8988T (cell line): ENCODE measurements around the gene NTNG1.
"Not testable (repeated sequence)": the region's sequence is repeated elsewhere in the genome, so short reads cannot be mapped to it uniquely, and the experiment has no call there.

Experiments used
- DNase-seq: peaks from one replicate; pipeline ENCODE4 v3.0.0; 2011

The NTNG1 gene

DNA sequence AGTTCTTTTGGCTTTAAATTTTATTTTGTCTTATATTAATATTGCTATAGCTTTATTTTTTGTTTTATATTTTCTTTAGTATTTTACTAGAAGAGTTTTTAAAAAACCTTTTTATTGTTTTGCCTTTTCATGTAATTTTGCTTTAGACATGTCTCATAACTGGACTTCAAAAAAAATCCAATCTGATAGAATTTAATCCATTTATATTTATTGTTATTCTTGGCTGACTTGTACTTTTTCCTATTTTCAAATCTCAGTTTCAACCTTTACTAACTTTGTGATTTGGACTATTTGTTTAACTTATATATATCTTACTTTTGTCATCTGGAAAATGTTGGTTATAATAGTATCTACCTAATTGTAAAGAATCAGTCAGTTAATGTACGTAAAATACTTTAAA is 61.2 kb downstream of the NTNG1 start:
- no peak for DNase-seq

DNA sequence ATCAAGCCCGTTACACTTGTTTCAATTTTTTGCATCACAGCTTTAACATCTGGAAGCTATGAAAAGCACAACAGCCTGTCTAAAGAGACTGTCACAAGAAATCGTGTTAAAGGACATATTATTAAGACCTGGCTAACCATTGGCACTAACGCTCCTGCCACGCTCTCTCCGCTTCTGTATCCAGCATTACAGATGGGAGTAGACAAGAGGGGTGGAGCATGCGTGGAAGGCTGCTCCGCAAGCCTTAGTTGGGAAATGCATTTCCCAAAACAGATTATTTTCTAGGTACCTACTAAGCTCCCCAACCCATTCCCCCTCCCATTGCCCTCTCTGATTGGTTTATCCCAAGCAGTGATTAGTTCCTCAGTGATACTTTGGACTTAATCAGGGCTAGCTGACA is 72.4 kb downstream of the NTNG1 start:
- DNase-seq, result no peak

- no peak for DNase-seq
These were observed 79.2 kb downstream of the NTNG1 start for GRCh38 chr1:107220036-107220435.

DNA sequence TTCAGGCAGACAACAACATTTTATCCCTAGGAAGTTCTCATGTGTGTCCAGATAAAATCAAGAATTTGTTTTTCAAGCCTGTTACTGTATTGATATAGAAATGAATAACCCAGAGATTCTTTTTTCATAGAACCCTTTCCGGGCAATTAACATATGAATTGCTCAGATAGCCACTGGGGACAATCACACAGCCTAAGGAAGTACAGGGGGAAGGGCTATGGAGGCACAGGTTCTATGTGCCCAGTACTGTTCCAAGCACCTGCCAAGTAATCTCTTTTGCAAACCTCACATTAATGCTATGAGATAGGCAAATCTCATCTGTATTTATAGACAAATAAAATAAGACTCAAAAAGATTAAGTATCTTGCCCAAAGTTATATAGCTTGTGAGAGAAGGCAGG is 84.9 kb downstream of the NTNG1 start:
- no peak for DNase-seq

- DNase-seq, result no peak
These were observed 88.0 kb downstream of the NTNG1 start for GRCh38 chr1:107228704-107229371.

- no peak for DNase-seq
These were observed 88.9 kb downstream of the NTNG1 start for GRCh38 chr1:107229711-107230110.

GRCh38 chr1:107230121-107230520 is 89.3 kb downstream of the NTNG1 start:
- DNase-seq, result no peak

GRCh38 chr1:107231291-107231690 is 90.5 kb downstream of the NTNG1 start:
- no peak for DNase-seq

DNA sequence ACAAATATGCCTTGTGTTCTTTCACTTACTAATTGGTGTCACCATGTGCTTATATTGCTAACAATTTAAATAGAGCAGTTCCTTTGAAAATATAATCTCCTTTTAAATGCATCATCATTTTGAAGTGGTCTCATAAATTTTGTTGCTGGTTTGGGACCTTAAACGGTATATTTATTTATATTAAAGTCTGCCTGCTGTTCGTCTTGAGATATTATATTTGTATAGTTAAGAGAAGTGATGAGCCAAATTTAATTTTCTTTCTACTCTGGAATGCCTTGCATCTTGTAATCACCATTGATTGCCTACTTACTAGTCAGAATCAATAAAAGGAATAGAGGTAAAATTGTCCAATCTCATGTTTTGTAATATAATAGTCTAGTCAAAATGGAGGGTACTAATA is 91.6 kb downstream of the NTNG1 start:
- DNase-seq, result no peak

GRCh38 chr1:107236760-107237159 is 95.9 kb downstream of the NTNG1 start:
- DNase-seq, result not testable (repeated sequence)

DNA sequence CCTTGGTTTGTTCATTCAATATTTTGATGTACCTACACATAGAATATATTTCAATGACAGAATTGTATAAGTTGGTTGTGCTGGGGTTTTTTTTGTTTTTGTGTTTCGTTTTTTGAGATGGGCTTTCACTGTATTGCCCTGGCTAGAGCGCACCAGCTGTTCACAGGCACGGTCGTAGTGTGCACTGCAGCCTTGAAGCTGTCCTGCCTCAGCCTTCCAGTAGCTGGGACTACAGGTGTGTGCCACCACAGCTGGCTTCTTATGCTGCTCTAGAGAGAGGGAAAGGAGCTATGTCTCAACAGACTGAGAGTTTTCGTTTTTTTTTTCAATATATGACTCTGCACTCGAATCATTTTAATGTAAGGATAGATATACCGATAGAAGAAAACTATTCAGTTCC is 102.6 kb downstream of the NTNG1 start:
- no peak for DNase-seq

DNA sequence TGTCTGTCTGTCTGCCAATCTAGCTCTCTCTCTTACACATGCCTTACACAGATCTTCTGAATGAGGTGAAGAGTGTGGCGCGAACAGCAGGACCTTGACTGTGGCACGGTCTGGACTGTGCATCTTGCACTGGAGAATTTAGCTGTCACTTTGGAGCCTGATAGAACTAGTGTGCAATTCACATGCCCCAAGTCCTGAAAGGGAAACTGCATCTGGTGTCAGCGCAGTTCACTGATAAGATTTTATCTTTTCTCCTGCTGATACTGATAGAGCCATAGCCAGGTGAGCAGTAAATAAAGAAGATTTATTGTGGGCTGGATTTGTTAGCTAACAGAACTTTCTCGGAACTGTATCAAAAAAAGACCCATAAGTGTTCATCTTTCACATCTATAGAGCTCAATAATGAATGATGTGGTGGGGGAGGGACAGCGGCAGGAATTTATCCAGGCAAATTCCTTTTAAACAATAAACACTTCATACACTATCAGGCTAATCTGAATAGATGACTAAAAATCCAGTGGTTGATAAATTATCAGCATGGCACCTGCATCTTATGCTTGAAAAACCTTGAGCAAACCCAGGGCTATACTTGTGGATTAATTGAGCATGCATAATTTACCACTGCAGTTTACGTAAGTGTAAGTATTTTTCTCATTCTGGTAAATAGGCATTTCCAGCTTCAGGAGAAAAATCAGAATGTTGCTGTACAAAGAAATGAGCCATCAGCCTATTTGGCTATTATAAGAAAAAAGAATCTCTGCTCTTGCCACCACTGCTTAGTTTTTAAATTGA is 104.1 kb downstream of the NTNG1 start:
- DNase-seq, result no peak

GRCh38 chr1:107246775-107247345 is 106.0 kb downstream of the NTNG1 start:
- no peak for DNase-seq

- no peak for DNase-seq
These were observed 106.8 kb downstream of the NTNG1 start for GRCh38 chr1:107247679-107248078.

GRCh38 chr1:107250169-107250568 is 109.3 kb downstream of the NTNG1 start:
- DNase-seq, result no peak

GRCh38 chr1:107251083-107251482 is 110.2 kb downstream of the NTNG1 start:
- no peak for DNase-seq

DNA sequence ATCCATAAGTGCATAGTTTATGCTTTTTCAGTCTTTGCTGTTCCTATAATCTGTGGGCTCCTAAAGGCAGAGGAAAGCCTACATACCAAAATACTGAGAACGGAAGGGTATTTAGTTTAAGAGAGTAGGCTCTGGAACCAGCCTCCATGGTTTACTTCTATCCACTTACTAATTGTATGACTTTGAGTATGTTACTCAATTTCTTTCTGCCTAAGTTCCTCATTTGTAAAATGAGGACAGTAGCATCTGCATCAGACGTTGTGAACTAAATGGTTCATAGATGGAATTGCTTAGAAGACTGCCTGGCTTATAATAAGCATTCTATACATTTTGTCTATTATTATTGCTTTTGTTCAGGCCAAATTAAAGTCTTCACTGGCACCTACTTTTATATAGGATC is 111.0 kb downstream of the NTNG1 start:
- DNase-seq, result no peak

GRCh38 chr1:107252271-107252670 is 111.4 kb downstream of the NTNG1 start:
- DNase-seq, result no peak

DNA sequence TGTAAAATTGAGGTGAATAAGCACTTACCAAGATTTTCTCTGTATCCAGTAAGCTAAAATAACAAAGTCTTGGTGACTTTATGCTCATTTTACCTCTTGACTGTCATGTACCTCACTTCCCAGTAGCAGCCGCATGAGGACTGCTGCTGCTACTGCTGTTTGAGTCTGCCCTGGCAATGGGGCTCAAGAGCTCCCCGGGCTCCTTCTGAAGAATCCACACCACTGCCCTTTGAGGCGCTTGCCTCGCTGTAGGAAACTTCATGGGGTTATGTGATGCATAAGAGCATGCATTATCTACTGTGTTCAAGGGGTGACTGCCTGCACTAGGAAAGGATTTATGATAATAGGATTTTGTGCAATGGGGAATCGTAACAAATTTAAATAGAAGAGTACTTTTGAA is 113.5 kb downstream of the NTNG1 start:
- no peak for DNase-seq

GRCh38 chr1:107255469-107255868 is 114.6 kb downstream of the NTNG1 start:
- no peak for DNase-seq

- DNase-seq, result no peak
These were observed 121.8 kb downstream of the NTNG1 start for GRCh38 chr1:107262467-107263286.

GRCh38 chr1:107263291-107263915 is 122.6 kb downstream of the NTNG1 start:
- DNase-seq, result no peak

GRCh38 chr1:107264007-107264406 is 123.2 kb downstream of the NTNG1 start:
- DNase-seq, result no peak
